Endometrial microvascular endothelial cells (primary cell): ENCODE results near the gene TASOR. TPM values are rescaled to one million over a fixed set of nuclear protein-coding genes. Genes with fewer than 3 reads are reported as not detected.
"Not testable (repeated sequence)": the region's sequence is repeated elsewhere in the genome, so short reads cannot be mapped to it uniquely, and the experiment has no call there.

Source experiments
- in situ Hi-C: cut with HindIII; loops from 2 replicates; pipeline ENCODE4 v1.10.0; 2017; ENCODE audit warnings: low sequenced_read_pairs, low pct_unique_long_range_greater_than_20kb; ENCODE audit errors: inconsistent ontology term
- total RNA-seq: library from RNA; depleted of rRNA; stranded (reverse); fragments of >200 nt; gene quantifications from one replicate; pipeline ENCODE4 v1.2.3, GENCODE V29; 2015; ENCODE audit errors: inconsistent ontology term

Gene TASOR
- 60.9 TPM for total RNA-seq

- in situ Hi-C loops = no loop called here
Measured at GRCh38 chr3:56683122-56683817, at the start of gene TASOR. Gene TASOR, minus strand, starts transcription at chr3:56683265. Its CDS starts 259 bp downstream, at chr3:56683006.

- in situ Hi-C loops = no loop called here
Measured at GRCh38 chr3:56732109-56732508, 49.0 kb upstream of the TASOR start.

- in situ Hi-C loops = no loop called here
Measured at GRCh38 chr3:56725175-56725574, 42.1 kb upstream of the TASOR start.

GRCh38 chr3:56724676-56725075, 41.6 kb upstream of the TASOR start:
- in situ Hi-C loops = no loop called here

- in situ Hi-C loops = no loop called here
Measured at GRCh38 chr3:56720849-56721248, 37.8 kb upstream of the TASOR start.

- in situ Hi-C loops = not testable (repeated sequence)
Measured at GRCh38 chr3:56718809-56719208, 35.7 kb upstream of the TASOR start.

- in situ Hi-C loops = no loop called here
Measured at GRCh38 chr3:56711344-56711743, 28.3 kb upstream of the TASOR start.

- in situ Hi-C loops = not testable (repeated sequence)
Measured at GRCh38 chr3:56707412-56707811, 24.3 kb upstream of the TASOR start.

- in situ Hi-C loops = no loop called here
Measured at GRCh38 chr3:56706629-56707028, 23.6 kb upstream of the TASOR start.

GRCh38 chr3:56704706-56705105, 21.6 kb upstream of the TASOR start:
- in situ Hi-C loops = no loop called here

- in situ Hi-C loops = no loop called here
Measured at GRCh38 chr3:56702490-56703315, 19.6 kb upstream of the TASOR start.

GRCh38 chr3:56700151-56700550, 17.1 kb upstream of the TASOR start:
- in situ Hi-C loops = no loop called here

GRCh38 chr3:56694867-56695683, 12.0 kb upstream of the TASOR start:
- in situ Hi-C loops = no loop called here

GRCh38 chr3:56693750-56694149, 10.7 kb upstream of the TASOR start:
- in situ Hi-C loops = no loop called here

- in situ Hi-C loops = not testable (repeated sequence)
Measured at GRCh38 chr3:56692520-56693433, 9.7 kb upstream of the TASOR start.

- in situ Hi-C loops = not testable (repeated sequence)
Measured at GRCh38 chr3:56692001-56692365, 8.9 kb upstream of the TASOR start.

- in situ Hi-C loops = no loop called here
Measured at GRCh38 chr3:56691165-56692000, 8.3 kb upstream of the TASOR start.

- in situ Hi-C loops = no loop called here
Measured at GRCh38 chr3:56689303-56689702, 6.2 kb upstream of the TASOR start.
